GM19395 (cell line): ENCODE results near the gene GNB2.

Experiments
- ATAC-seq: cut with Tn5 transposase; IDR thresholded peaks from one replicate; pipeline ENCODE4 v1.9.1; 2021; ENCODE audit warnings: mild to moderate bottlenecking, moderate library complexity; ENCODE audit not compliant: unreplicated experiment

The GNB2 gene

DNA sequence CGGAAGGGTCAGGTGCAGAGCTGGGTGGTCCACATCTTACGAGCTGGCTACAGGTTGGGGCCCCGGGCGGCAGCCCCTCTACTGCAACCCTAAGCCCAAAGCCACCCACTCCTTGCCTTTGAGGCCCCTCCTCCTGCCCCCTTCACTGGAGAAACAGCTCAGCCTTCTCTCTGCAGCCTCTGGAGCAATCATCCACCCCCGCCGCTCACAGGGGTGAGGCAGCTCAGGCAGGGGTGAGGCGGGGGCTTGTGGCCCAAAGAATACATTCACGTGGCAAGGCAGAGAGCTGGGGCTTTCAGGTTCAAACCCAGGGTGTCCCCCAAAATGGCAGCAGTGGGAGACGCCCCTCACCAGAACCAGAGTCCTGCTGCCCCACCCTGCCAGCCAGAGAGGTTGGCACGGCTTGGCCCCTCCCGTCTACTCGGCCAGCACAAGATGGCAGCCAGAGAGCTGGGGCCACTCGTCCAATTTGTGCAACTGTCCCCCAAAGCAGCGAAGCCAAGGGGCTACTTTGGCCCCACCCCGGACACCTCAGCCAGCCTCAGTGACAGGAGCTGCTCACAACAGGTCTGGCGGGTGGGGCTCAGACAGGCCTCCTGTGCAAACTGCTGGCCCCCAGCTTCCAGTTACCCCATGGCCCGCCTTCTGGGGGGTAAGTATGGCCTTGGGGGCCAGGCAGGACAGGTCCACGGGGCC, 7.2 kb downstream of the GNB2 start:
- ATAC-seq, result no peak

DNA sequence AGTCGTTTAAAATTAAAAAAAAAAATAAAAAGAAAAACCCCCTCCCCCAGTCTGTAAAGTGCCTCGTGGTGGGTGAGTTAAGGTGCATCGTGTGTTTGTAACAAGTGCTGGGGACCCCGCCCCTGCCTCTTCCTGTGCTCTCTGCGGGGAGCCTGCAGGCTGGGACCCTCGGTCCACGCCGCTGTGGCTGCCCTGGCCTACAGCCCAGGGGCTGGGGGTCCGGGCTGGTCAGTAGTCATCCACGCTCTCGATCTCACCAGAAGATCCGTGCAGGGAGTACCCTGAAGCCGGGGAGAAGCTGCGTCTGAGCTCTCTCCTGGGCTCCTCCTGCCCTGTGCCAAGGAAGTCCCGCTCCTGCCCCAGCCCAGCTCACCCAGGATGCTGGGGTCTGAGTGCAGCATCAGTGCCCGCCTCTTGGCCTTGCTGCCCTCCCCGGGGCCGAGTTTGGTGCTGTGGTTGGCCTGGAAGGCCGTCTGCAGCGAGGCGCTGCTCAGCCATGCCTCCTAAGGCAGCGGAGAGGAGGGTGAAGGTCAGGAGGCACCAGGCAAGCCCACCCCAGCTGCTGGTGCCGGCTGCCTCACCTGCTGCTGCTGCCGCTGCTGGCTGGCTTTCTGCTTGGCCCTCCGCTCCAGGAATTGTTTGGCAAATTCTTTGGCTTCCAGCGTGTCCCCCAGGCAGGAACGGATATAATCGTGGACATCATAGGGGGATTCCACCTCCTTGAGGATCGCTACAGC, 8.1 kb downstream of the GNB2 start:
- no peak for ATAC-seq

DNA sequence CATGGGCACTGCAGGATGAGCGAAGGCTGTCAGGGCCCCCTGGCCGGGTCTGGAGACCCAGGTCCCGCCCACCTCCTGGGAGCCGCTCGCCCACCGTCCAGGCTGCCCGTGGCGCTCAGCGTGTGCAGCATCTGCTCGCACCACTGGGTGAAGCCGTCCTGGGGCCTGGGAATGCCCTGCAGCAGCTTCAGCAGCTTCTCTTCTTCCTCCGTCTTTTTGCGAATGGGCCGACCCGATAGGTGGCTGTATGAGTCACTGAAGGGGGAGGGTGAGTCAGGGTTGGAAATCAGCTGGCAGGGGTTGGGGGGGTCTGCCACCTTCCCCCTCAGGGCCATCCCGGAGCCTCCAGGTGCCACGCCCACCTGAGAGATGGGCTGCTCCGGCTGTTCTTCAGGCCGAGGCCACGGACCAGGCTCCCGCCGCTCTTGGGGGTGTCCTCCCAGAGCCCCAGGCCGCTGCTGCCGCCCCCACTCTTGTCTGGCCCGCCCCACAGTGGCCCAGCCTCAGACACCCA, 8.7 kb downstream of the GNB2 start:
- no peak for ATAC-seq

DNA sequence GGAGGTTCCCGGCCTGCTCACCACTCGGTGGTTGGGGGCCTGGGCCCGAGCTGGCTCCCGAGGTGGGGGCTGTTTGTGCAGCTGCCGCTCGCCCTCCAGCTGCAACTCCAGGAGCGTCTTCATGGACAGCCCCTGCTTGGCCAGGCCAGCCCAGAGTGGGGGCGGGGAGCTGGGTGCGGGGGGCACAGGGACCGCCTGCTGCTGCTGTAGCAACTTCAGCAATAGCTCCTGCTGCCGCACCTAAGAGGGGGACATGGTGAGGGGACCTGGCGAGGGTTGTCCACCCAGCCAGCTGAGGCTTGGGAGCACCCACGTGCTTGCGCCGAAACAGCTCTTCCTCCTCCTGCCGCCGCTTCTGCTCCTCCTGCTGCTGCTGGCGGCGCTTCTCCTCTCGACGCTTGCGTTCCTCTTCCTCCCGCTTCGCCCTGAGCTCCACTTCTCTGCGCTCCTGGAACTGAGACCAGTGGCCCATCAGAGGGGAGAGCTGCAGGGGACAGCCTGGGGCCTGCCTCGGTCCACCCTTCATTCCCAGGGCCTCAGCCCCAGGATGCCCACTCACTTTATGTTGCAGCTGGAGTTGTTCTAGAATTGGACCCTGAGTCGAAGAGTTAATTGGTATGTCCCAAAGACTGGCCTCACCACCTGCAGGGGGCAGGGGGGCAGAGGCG, 9.6 kb downstream of the GNB2 start:
- ATAC-seq, result no peak

DNA sequence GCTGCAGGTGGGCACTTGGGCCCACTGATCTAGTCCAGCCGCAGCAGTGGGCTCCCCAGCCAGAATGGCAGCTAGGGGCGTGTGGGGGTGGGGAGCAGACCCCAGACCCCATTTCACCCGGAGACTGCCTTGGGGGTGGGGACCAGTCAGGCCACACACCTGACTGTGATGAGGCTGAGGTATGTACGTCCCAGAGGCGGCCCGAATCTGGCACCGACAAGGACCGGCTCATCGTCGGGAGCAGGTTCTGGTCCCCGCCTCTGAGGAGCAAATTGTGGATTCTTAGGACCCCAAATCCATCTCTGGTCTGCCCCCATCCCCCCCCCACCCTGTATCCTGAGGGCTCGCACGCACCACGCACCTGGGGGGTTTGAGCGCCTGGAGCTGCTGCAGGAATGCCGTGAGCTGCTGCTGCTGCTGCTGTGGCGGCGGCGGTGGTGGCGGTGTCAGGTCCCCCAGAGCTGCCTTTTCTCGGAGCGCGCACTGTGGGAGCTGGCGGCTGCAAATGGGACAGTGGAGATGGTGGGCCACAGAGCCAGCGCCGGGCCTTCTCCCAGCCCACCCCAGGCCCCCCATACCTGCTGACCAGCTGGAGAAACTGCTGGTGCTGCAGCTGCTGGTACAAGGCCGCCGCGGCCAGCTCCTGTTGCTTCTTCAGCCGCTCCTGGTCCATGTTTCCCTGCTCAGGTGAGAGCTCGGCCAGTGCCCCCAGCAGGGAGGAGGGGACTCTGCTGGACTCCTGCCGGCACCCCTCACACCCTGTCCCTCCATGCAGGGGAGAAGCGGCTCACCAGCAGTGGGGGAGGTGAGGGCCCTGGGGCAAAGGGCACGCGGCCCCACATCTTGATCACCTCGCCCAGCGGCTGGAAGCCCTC, 10.4 kb downstream of the GNB2 start:
- ATAC-seq, result no peak

DNA sequence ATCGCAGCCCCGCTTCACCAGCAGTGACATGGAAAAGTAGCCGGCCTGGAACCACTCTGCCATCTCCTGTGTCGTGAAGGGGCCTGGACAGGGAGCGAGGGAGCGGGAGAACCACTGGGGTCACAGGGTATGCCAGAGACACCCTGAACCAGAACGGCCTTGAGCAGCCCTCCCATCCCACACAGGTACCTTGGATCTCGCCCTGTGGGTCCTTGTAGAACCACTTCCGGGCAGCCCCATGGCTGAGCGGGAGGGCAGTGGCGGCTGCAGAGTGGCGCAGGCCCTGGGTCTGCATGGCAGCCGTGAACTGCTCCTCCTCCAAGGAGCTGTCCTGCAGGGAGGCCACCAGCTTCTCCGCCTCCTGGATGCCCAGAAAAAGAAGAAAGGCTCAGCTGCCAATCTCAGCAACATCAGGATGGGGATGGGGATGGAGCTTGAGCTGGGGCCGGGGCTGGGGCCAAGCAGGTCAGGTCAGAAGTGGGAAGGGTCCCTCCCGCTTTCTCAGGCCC, 11.0 kb downstream of the GNB2 start:
- no peak for ATAC-seq

DNA sequence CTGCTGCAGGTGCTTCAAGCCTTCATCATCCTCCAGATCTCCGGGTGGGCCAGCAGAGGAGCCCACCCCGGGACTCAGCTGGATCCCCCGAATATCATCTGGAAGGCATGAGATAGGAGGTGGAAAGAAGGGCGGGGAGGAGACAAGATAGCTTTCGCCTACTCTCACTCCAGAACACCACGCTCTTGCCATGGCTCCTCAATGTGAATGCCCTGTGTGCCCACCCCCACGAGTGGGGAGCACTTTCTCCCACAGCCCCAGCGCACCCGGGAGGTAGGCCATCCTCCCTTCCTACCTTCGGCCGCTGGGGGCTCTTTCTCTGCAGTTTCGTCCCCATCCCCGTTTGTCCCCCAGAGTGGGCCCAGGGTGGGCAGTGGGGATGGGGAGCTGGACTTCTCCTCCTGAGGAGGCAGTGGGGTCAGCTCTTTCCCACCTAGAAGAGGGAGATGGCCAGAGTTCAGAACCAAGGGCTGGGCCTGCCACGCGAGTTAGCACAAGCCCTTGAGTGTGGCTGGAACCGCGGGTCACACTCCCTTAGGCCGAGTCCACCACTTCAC, 11.6 kb downstream of the GNB2 start:
- no peak for ATAC-seq

DNA sequence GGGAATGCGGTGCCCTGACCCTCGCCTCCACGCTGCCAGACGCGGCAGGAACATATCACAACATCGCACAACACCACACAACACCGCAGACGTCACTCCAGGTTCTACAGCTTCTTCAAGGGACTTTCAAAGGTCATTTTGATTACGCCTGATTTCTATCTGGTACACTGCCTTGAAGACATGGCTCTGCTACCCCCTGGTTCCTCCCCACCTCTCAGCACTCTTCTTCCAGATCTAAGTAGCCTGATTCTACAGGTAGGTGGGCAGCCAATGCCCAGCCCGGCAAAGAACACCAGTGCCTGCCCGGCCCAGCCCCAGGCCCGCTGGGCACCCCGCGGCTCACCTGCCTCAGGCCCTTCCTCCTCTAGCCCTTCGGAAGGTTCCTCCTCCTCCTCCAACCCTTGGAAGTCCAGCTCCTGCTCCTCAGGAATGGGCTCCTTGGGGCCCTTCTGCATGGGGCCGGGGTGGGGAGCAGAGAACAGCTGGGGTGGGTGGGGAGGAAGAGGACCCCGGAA, 12.1 kb downstream of the GNB2 start:
- no peak for ATAC-seq

DNA sequence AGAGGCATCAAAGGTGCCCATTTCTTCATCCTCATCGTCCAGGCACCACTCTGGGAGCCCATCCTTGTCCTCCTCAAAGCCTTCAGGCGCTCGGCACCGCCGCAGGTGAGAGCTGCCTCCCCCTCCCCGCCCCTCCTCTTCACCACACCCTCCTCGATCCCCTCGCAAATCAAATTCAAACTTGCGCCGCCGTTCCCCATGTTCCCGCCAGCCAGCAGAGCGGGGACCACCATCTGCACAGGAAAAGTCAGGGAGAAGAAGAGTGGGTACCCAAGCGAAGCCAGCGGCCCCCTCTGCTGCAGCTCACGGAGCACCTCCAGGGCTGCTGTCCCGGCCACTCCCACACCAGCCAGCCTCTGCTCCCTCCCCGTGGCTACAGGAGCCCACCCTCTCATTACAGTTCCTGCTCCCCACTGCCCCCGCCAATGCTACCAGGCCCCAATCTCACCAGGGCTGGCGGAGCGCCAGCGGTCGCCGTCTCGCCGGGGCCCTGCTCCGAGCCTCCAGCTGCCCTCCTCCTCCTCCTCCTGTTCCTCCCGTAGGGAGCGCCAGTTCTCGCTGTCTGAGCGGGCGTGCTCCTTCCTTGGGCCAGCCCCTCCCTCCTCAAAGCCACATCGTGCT, 12.8 kb downstream of the GNB2 start:
- ATAC-seq, result no peak

DNA sequence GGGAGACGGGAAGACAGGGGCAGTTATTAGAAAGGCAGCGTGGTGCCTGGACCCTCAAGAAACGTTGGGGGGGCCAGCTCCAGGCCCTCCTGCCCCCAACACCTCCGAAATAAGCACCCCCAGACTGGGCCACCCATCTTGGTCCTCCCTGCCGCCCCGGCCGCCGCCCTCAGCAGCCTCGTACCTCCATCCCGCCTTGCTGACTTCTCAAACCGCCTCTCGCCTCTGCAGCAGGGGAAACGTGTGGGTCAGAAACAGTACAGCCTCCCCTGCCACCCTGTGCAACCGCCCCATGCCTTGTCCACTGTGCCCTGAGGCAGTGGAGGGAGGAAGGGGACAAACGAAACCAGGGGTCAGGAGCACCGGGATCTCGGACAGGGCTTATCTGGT, 13.3 kb downstream of the GNB2 start:
- no peak for ATAC-seq

DNA sequence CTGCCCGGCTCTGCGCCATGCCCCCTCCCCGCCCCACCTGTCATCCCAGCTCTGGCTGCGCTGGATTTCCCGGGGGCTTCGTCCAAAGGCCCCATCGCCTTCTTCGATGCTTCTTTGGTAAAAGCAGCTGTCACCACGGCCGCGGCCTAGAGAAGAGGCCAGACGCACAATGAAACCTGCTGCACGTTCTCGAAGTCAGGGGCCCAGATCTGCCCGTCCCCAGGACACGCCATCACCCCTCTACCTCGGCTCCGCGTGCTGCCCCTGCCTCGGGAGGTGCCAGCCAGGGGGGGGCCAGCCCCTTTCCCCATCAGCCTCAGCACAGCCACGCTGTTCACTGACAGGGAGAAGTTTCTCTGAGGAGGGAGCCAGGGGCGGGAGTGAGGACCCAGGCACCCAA, 13.7 kb downstream of the GNB2 start:
- ATAC-seq, result no peak

DNA sequence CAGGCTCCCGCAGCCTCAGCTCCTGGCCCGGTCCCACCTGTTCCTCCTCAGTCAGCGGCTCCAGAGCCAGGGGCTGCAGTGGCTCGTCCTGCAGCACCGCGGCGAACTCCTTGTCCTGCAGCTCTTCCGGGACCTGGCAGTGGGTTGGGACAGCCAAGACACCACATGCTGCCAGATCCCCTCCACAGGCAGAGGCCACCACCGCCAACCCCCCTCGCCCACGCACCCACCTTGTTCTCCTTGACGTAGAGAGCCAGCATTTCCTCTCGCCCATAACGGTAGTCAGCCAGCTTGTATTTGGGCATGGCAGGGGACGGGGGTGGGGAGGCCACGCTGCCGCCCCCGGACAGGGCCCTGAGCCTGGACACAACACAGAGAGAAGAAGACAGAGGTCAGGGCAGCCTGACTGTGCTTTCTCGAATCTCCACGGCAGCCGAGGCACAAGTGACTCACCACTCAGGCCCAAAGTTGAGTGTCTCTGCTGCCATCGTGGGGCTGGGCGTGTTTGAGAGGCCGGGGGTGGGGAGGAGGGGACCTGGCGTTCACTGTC, 14.3 kb downstream of the GNB2 start:
- ATAC-seq, result no peak

DNA sequence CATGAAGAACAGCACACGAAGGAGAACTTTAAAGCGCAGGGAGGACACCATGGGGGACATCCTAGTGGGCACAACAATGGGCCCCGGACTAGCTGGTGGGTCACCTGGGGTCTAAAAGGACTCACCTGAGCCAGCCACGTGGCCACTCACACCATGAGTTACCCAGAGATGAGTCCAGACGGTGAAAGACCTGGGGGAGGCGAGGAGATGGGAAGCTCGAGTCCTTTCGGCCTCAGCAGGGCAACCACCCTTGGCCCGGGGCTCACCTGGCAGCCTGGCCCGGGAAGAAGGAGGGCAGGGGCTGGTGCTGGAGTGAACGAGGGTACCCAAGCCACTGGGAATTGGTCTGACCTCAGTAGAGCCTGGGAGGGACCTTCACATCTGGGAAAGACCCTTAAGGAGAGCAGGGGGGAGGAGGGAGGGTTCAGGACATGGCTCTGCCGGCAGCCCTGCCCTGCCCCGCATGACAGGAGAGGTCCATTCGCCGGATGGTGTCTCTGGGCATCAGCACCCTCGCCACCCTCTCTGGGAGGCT, 14.9 kb downstream of the GNB2 start:
- no peak for ATAC-seq

DNA sequence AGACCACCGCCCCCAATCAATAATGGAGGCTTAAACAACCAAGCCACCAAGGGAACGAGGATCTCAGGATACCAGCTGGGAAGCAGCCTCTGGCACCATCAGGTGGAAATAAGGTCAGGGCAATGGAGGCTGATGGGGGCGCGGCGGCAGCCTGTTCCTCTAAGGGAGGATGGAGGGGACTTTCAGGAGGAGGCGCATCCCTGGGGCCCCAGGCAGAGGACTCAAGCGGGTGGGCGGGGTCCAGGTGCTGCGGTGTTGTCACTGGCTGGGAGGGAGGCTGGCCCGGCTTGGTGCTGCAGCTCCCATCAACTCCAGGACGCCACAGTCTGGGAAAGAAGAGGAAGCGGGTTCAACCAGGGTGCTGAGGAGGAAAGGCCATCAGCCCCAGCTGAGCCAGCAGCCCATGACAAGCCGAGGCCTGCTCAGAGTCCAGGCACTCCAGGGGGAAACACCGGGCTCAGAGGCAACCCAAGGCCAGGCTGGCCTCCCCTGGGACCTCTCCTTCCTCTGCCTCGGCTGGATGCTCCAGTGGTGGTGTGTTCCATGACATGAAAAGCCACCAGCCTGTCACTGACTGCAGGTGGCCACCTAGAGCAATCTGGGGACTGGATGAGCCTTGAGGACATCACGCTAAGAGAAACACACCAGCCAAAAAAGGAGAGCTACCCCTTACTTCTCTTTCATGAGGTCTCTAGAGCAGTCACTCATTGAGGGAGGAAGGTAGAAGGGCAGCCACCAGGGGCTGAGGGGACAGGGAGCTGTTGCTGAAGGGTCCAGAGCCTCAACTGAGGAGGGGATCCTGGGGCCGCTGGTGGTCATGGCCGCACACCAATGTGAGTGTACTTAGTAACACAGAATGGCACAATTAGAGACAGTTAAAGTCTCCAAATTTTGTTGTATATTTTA, 15.9 kb downstream of the GNB2 start:
- no peak for ATAC-seq

DNA sequence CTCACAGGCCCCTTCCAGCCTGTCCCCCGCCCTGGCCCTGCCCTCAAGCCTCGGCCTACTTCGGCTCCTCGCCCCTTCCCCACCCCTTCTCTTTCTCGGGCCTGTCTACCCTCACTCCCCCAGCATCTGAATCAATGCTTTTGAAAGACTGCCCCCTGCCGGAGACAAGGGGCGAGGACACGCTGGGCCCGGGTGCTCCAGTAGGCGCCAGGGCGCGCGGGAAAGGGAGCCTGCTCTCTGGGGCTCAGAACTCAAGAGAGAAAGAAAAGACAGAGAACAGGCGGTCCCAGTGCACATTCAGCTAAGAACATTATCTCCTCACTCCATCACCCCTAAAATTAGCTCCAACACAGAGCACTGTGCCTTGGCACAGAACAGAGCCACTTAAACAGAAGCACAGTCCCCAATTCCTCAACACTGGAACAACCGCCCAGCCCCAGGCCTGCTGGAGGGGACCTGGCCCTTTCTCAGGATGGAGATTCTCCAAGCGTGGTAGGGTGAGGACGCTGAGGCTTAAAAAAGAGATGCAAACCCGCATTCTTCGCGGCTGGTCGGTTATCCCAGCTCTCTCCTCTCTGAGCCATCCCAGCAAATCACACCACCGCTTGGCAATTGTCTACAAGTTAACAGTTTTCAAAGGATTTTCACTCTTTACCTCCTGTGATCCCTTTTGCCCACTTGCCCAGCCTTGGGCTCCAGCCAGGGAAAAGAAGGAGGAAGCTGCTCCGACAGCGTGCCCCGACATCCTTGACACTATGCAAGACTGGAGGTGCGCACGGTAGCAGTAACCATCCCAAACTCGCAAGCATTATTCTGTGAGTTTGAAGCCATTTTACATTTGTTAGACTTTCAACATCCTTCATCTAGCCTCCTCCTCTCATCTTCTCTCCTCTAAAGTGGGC, 18.4 kb downstream of the GNB2 start:
- no peak for ATAC-seq

DNA sequence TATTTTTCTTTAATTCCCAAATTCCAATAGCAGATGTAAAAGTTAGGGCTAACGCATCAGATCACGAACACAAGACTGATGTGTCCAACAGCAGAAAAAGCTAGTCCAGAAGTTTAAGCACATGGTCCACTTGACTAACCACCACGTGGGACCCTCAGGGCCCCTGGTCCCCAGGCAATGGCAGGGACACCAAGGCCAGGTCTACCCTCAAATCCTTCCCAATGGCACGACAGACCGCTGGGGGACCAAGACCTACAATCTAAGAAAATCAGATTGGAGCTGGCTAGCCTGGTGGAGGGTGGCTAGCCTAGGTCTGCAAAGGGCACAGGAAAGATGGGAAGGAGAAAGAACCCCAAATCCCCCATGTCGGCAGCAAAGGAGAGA, 19.0 kb downstream of the GNB2 start:
- no peak for ATAC-seq
